HepG2 (cell line): ENCODE data around the gene MBD3L2. TPM values are rescaled to one million over a fixed set of nuclear protein-coding genes. Genes with fewer than 3 reads are reported as not detected.

Experiments used
- ARID5B ChIP-seq: IDR thresholded peaks from 2 replicates; pipeline ENCODE4 v1.4.0; 2020; ENCODE audit warnings: mild to moderate bottlenecking, missing genetic modification reagents
- CEBPZ ChIP-seq: IDR thresholded peaks from 2 replicates; pipeline ENCODE4 v1.6.1; 2012; ENCODE audit warnings: low read length, improper control_type of control experiment
- CSRNP1 ChIP-seq: sonication (generic); formaldehyde crosslinking; IDR thresholded peaks from 2 replicates; pipeline ENCODE4 v1.8.1; 2023; ENCODE audit warnings: mild to moderate bottlenecking, missing genetic modification reagents
- DNMT1 ChIP-seq: sonication (generic); formaldehyde crosslinking; IDR thresholded peaks from 2 replicates; pipeline ENCODE4 v1.5.1; 2020; ENCODE audit warnings: mild to moderate bottlenecking, missing genetic modification reagents
- KDM5B ChIP-seq: sonication (generic); formaldehyde crosslinking; IDR thresholded peaks from 2 replicates; pipeline ENCODE4 v1.4.0; 2020; ENCODE audit warnings: missing genetic modification reagents, mild to moderate bottlenecking, borderline replicate concordance
- MNT ChIP-seq: fragments of 450-650 bp; IDR thresholded peaks from 2 replicates; pipeline ENCODE4 v1.6.1; 2016
- MTF2 ChIP-seq: sonication (generic); formaldehyde crosslinking; IDR thresholded peaks from 2 replicates; pipeline ENCODE4 v1.5.0; 2020; ENCODE audit warnings: missing genetic modification reagents, borderline replicate concordance
- NR1H2 ChIP-seq: sonication (generic); formaldehyde crosslinking; IDR thresholded peaks from 2 replicates; pipeline ENCODE4 v1.8.1; 2022; ENCODE audit warnings: low read depth, missing genetic modification reagents, borderline replicate concordance
- ZNF33B ChIP-seq: sonication (generic); formaldehyde crosslinking; IDR thresholded peaks from 2 replicates; pipeline ENCODE4 v1.5.1; 2020; ENCODE audit warnings: mild to moderate bottlenecking, missing genetic modification reagents
- polyA plus RNA-seq, 8 experiments: library from polyadenylated mRNA; depleted of rRNA in 3 of 8; stranded (reverse) in 7 of 8; unstranded in 1 of 8; fragments of >200 nt; fragmentation: Illumina TruSeq in 4 of 8; extraction: Trizol in 4 of 8; gene quantifications; 2 replicates each; pipeline versions ENCODE4 v1.2.1 to v1.2.3, GENCODE V29; 2011 to 2016; ENCODE audit warnings: low read depth in 4 of 8, missing spikeins in 1 of 8, mixed read lengths in 1 of 8; ENCODE audit not compliant: insufficient read depth in 1 of 8
- total RNA-seq, 5 experiments: library from RNA; depleted of rRNA; stranded (reverse); fragments of >200 nt; fragmentation: Illumina TruSeq; extraction: Trizol; gene quantifications; 2 replicates each; pipeline ENCODE4 v1.2.3, GENCODE V29; 2016; ENCODE audit warnings: low read depth in 1 of 5
- TF ChIP-seq, protein P1 (sequence below): sonication (generic); formaldehyde crosslinking; IDR thresholded peaks from 2 replicates; pipeline ENCODE4 v1.8.0; 2022; ENCODE audit warnings: mild to moderate bottlenecking, missing genetic modification reagents, borderline replicate concordance
- TF ChIP-seq, protein P2 (sequence below): sonication (generic); formaldehyde crosslinking; IDR thresholded peaks from 2 replicates; pipeline ENCODE4 v1.5.1; 2020; ENCODE audit warnings: missing genetic modification reagents, mild to moderate bottlenecking, borderline replicate concordance

The MBD3L2 gene
- total and polyA plus RNA-seq, 2 of the 13 experiments (the other 11 are each of a cell fraction or from before 2014, with no cell fraction given): not detected

DNA sequence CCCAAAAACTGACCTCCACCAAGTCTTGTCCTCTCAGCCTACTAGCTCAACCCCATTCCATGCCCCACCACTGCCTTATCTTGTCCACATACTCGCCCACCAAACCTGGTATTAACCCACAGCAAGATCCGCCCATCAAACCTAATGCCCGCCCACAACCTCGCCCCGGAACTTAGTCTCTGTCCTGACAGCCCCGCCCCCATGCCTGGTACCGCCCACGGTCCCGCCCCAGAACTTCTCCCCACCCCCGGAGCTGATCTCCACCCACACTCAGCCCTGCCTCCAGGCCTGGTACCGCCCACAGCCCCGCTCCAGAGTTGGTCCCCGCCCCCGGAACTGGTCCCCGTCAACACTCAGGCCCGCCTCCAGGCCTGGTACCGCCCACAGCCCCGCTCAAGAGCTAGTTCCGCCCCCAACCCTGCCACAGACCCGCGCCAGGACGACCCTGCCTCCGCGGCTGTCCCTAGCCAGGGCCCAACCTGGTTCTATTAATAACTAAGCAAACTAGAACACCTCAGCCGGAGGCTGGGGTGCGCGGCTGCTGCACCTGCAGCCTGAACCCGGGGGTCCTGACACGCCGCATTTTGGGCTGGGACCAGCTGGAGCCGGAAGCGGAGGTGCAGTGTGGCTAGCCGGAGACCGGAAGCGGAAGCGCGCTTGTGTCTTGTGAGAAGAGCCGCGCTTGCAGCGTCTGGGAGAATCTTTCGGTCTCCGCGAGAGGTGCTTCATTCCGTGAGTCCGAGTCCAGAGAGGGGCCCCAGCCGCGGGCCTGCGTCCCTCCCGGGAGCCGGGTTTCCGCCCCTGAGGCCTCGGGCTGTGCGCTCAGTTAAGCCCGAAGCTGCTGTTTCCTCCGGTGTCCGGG is 20.2 kb downstream of the MBD3L2 start, which contains the start of gene ZNF557 (continued):
- TF ChIP-seq, protein P1, sequence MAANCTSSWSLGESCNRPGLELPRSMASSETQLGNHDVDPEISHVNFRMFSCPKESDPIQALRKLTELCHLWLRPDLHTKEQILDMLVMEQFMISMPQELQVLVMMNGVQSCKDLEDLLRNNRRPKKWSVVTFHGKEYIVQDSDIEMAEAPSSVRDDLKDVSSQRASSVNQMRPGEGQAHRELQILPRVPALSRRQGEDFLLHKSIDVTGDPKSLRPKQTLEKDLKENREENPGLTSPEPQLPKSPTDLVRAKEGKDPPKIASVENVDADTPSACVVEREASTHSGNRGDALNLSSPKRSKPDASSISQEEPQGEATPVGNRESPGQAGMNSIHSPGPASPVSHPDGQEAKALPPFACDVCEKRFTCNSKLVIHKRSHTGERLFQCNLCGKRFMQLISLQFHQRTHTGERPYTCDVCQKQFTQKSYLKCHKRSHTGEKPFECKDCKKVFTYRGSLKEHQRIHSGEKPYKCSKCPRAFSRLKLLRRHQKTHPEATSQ (CRISPR knock-in tag): 0 out of 2 replicates have a peak, but pooled peaks have one; percentile 28
- TF ChIP-seq, protein P2, sequence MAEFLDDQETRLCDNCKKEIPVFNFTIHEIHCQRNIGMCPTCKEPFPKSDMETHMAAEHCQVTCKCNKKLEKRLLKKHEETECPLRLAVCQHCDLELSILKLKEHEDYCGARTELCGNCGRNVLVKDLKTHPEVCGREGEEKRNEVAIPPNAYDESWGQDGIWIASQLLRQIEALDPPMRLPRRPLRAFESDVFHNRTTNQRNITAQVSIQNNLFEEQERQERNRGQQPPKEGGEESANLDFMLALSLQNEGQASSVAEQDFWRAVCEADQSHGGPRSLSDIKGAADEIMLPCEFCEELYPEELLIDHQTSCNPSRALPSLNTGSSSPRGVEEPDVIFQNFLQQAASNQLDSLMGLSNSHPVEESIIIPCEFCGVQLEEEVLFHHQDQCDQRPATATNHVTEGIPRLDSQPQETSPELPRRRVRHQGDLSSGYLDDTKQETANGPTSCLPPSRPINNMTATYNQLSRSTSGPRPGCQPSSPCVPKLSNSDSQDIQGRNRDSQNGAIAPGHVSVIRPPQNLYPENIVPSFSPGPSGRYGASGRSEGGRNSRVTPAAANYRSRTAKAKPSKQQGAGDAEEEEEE (CRISPR knock-in tag): no peak
- TF ChIP-seq CEBPZ (no peak), MTF2 (CRISPR knock-in tag) (peak; percentile 48; the same call in 1 of the 2 replicates), ZNF33B (CRISPR knock-in tag) (0 out of 2 replicates have a peak, but pooled peaks have one; percentile 35), DNMT1 (no peak), CSRNP1 (CRISPR knock-in tag) (peak; percentile 70), MNT (peak; percentile 14), NR1H2 (no peak), KDM5B (CRISPR knock-in tag) (no peak; the same call in 1 of the 2 replicates), ARID5B (CRISPR knock-in tag) (no peak)
